DOHH2 (cell line): ENCODE measurements around the gene ZFAND4.
A peak's percentile ranks its signal among the peaks of the same experiment; 100 is the strongest.

Experiments used
- H3F3A ChIP-seq: fragments of 200-600 bp; sonication (generic), shearing (Covaris generic); 2 replicates; pipeline ENCODE4 v1.6.0; 2016; ENCODE audit warnings: antibody characterized with exemption, mild to moderate bottlenecking; ENCODE audit not compliant: control insufficient read depth, insufficient read depth
- H3K27ac ChIP-seq: fragments of 200-600 bp; sonication (generic); 2 replicates; pipeline ENCODE4 v1.5.1; 2014; ENCODE audit warnings: low read depth, mild to moderate bottlenecking, low read length, moderate library complexity
- H3K27me3 ChIP-seq: fragments of 200-600 bp; sonication (generic); 2 replicates; pipeline ENCODE4 v1.6.1; 2014; ENCODE audit warnings: mild to moderate bottlenecking, low read length, mixed read lengths; ENCODE audit not compliant: control insufficient read depth
- H3K36me3 ChIP-seq: fragments of 200-600 bp; sonication (generic); 2 replicates; pipeline ENCODE4 v1.6.1; 2014; ENCODE audit warnings: mild to moderate bottlenecking, low read length, moderate library complexity, mixed read lengths; ENCODE audit not compliant: control insufficient read depth
- H3K4me1 ChIP-seq: fragments of 200-600 bp; sonication (generic); 2 replicates; pipeline ENCODE4 v1.6.1; 2014; ENCODE audit warnings: mild to moderate bottlenecking, low read length, mixed read lengths; ENCODE audit not compliant: control insufficient read depth
- H3K4me2 ChIP-seq: fragments of 200-600 bp; sonication (generic); 2 replicates; pipeline ENCODE4 v1.6.0; 2014; ENCODE audit warnings: mild to moderate bottlenecking, low read length, moderate library complexity
- H3K4me3 ChIP-seq: fragments of 200-600 bp; sonication (generic); 2 replicates; pipeline ENCODE4 v1.5.1; 2014; ENCODE audit warnings: mild to moderate bottlenecking, low read length, mixed read lengths
- H3K79me2 ChIP-seq: fragments of 200-600 bp; sonication (generic); 2 replicates; pipeline ENCODE4 v1.6.1; 2014; ENCODE audit warnings: mild to moderate bottlenecking, low read length, mixed read lengths; ENCODE audit not compliant: control insufficient read depth
- H3K9me2 ChIP-seq: fragments of 200-600 bp; sonication (generic); replicated peaks from 2 replicates; pipeline ENCODE4 v1.6.1; 2014; ENCODE audit warnings: mild to moderate bottlenecking, low read length, mixed read lengths; ENCODE audit not compliant: control insufficient read depth
- H3K9me3 ChIP-seq: fragments of 200-600 bp; sonication (generic); 2 replicates; pipeline ENCODE4 v1.6.1; 2014; ENCODE audit warnings: antibody characterized with exemption, low read length, mixed read lengths; ENCODE audit not compliant: control insufficient read depth, insufficient read depth
- H4K20me1 ChIP-seq: fragments of 200-600 bp; sonication (generic); 2 replicates; pipeline ENCODE4 v1.6.0; 2014; ENCODE audit warnings: low read depth, mild to moderate bottlenecking, antibody characterized with exemption, low read length, moderate library complexity; ENCODE audit not compliant: control insufficient read depth, insufficient read depth
- EZH2phosphoT487 ChIP-seq: fragments of 200-600 bp; sonication (generic); IDR thresholded peaks from 2 replicates; pipeline ENCODE4 v1.6.1; 2017; ENCODE audit warnings: borderline replicate concordance, mild to moderate bottlenecking, antibody characterized with exemption, low read length, moderate library complexity, mixed read lengths
- TF ChIP-seq, protein P1 (sequence below): fragments of 200-600 bp; sonication (generic); IDR thresholded peaks from one replicate; pipeline ENCODE4 v1.5.1; 2014; ENCODE audit warnings: antibody characterized with exemption, mild to moderate bottlenecking, low read depth, low read length; ENCODE audit not compliant: poor library complexity, severe bottlenecking

Gene ZFAND4

GRCh38 chr10:45599021-45599603, 73.5 kb downstream of the ZFAND4 start:
- H3K9me2 ChIP-seq: no peaks in the 10 kb centered on the region
- no peaks in the 10 kb centered on the region for H4K20me1 ChIP-seq
- peaks cover 16% of the 10 kb centered on the region for H3F3A ChIP-seq

GRCh38 chr10:45596526-45596925, 76.0 kb downstream of the ZFAND4 start:
- Histone ChIP-seq H3K4me3 (no peak overlapping the region), H3K27me3 (no peaks in the 10 kb centered on the region), H3K27ac (no peak overlapping the region), H3K4me1 (peaks cover 31% of the 10 kb centered on the region), H3K4me2 (no peak overlapping the region), H3K9me2 (no peaks in the 10 kb centered on the region), H3K36me3 (no peaks in the 10 kb centered on the region), H3K79me2 (peaks cover 21% of the 10 kb centered on the region), H4K20me1 (no peaks in the 10 kb centered on the region), H3F3A (peaks cover 4% of the 10 kb centered on the region), H3K9me3 (no peaks in the 10 kb centered on the region)
- TF ChIP-seq EZH2phosphoT487: no peak
- TF ChIP-seq, protein P1, sequence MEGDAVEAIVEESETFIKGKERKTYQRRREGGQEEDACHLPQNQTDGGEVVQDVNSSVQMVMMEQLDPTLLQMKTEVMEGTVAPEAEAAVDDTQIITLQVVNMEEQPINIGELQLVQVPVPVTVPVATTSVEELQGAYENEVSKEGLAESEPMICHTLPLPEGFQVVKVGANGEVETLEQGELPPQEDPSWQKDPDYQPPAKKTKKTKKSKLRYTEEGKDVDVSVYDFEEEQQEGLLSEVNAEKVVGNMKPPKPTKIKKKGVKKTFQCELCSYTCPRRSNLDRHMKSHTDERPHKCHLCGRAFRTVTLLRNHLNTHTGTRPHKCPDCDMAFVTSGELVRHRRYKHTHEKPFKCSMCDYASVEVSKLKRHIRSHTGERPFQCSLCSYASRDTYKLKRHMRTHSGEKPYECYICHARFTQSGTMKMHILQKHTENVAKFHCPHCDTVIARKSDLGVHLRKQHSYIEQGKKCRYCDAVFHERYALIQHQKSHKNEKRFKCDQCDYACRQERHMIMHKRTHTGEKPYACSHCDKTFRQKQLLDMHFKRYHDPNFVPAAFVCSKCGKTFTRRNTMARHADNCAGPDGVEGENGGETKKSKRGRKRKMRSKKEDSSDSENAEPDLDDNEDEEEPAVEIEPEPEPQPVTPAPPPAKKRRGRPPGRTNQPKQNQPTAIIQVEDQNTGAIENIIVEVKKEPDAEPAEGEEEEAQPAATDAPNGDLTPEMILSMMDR: no peak

More at GRCh38 chr10:45599021-45599603, 73.5 kb downstream of the ZFAND4 start:
- Histone ChIP-seq H3K36me3 (no peaks in the 10 kb centered on the region), H3K27ac (no peak overlapping the region), H3K4me3 (no peak overlapping the region), H3K79me2 (peaks cover 2% of the 10 kb centered on the region), H3K4me1 (peaks cover 10% of the 10 kb centered on the region), H3K4me2 (no peak overlapping the region), H3K9me3 (no peaks in the 10 kb centered on the region), H3K27me3 (no peaks in the 10 kb centered on the region)
- TF ChIP-seq, protein P1: no peak
- no peak for TF ChIP-seq EZH2phosphoT487

GRCh38 chr10:45594276-45595157, 78.1 kb downstream of the ZFAND4 start:
- H4K20me1 ChIP-seq: no peaks in the 10 kb centered on the region
- TF ChIP-seq, protein P1: no peak
- TF ChIP-seq EZH2phosphoT487: no peak
- H3K4me2 ChIP-seq: peak overlapping the region; percentile 72
- H3K79me2 ChIP-seq: peaks cover 24% of the 10 kb centered on the region
- H3K27me3 ChIP-seq: no peaks in the 10 kb centered on the region
- H3F3A ChIP-seq: peaks cover 3% of the 10 kb centered on the region
- H3K9me2 ChIP-seq: no peaks in the 10 kb centered on the region
- H3K27ac ChIP-seq: no peak overlapping the region
- H3K9me3 ChIP-seq: peaks cover 8% of the 10 kb centered on the region; the same call in 1 of the 2 replicates
- peaks cover 8% of the 10 kb centered on the region for H3K36me3 ChIP-seq
- H3K4me3 ChIP-seq: peak overlapping the region; percentile 95
- H3K4me1 ChIP-seq: peaks cover 29% of the 10 kb centered on the region
